Effector memory CD4-positive, alpha-beta T cell (primary cell): ENCODE results near the gene R3HCC1L.
"Not testable (repeated sequence)": the region's sequence is repeated elsewhere in the genome, so short reads cannot be mapped to it uniquely, and the experiment has no call there.

Experiments
- DNase-seq, 3 donors: peaks; one replicate each; pipeline ENCODE4 v3.0.0-alpha.2; 2020
- H3K27ac ChIP-seq: 2 replicates; pipeline ENCODE4 v1.7.0; 2013; ENCODE audit warnings: mild to moderate bottlenecking, low read length, moderate library complexity; ENCODE audit not compliant: insufficient read depth, poor library complexity, severe bottlenecking
- H3K27me3 ChIP-seq: replicated peaks from 2 replicates; pipeline ENCODE4 v1.7.0; 2013; ENCODE audit warnings: mild to moderate bottlenecking, low read length; ENCODE audit not compliant: insufficient read depth, control insufficient read depth, poor library complexity, severe bottlenecking
- H3K36me3 ChIP-seq: 2 replicates; pipeline ENCODE4 v1.7.0; 2013; ENCODE audit warnings: mild to moderate bottlenecking, low read length, moderate library complexity; ENCODE audit not compliant: control insufficient read depth, insufficient read depth
- H3K4me1 ChIP-seq: 2 replicates; pipeline ENCODE4 v1.7.0; 2013; ENCODE audit warnings: low read length, mild to moderate bottlenecking; ENCODE audit not compliant: control insufficient read depth, insufficient read depth, poor library complexity, severe bottlenecking
- H3K4me3 ChIP-seq: 2 replicates; pipeline ENCODE4 v1.7.0; 2013; ENCODE audit warnings: low read length, low read depth, mild to moderate bottlenecking; ENCODE audit not compliant: insufficient read depth, poor library complexity, severe bottlenecking
- H3K9me3 ChIP-seq: 2 replicates; pipeline ENCODE4 v1.7.0; 2013; ENCODE audit warnings: mild to moderate bottlenecking, low read length, moderate library complexity; ENCODE audit not compliant: control insufficient read depth

The R3HCC1L gene

DNA sequence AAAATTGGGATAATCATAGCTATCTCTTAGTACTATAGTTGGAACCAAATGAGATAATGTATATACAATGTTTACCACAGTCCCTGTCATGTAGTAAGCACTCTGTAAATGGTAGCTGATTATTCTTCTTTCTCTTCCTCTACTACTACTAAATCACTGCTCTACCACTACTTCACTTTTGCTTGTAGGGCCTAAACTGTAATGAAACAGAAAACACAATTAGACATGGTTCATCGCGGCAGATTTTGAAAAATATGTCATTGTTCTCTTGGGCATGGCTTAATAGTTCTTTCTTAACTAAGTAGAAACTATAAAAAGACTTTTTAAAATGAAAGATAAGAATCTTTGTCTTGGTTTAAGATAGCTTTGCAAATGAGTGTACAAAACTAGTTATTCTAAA is 34.9 kb downstream of the R3HCC1L start:
- no peaks in the 10 kb centered on the region for H3K27me3 ChIP-seq
- H3K4me1 ChIP-seq, result no peaks in the 10 kb centered on the region
- H3K9me3 ChIP-seq, result no peaks in the 10 kb centered on the region
- peaks cover 18% of the 10 kb centered on the region for H3K36me3 ChIP-seq
- no peak overlapping the region for H3K27ac ChIP-seq
- no peak for DNase-seq
- no peak overlapping the region for H3K4me3 ChIP-seq

DNA sequence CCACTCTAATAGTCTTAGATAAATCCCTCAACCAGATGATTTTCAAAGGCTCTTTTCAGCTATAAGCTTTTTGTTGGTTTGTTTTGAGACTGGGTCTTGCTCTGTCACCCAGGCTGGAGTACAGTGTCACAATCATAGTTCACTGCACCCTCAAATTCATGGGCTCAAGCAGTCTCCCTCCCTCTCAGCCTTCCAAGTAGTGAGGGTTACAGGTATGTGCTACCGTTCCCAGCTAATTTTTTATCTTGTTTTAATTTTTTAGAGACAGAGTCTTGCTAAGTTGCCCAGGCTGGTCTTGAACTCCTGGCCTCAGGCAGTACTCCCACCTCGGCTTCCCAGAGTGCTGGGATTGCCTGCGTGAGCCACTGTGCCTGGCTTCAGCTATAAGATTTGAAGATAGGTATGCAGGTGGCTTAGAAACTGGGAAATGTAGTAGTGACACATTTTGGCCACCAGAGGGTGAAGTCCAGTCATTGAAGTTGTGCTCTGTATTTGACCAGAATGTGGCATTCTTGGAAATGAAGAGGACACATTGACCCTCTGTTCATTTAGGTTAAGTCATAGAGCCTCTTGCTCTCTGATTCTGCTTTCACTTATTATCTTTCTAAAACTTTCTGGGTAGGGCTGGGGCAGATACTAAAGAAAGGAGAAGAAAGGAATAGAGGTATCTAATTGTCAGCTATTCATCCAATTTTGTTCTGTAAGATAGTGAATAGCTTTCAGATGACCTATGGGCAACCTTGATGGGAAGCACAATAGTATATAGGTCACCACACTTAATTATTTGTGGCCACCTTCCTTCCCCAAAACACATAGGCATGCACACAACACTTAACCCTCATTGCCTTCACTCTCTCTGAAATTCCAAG is 36.0 kb downstream of the R3HCC1L start:
- H3K36me3 ChIP-seq, result peaks cover 18% of the 10 kb centered on the region

DNA sequence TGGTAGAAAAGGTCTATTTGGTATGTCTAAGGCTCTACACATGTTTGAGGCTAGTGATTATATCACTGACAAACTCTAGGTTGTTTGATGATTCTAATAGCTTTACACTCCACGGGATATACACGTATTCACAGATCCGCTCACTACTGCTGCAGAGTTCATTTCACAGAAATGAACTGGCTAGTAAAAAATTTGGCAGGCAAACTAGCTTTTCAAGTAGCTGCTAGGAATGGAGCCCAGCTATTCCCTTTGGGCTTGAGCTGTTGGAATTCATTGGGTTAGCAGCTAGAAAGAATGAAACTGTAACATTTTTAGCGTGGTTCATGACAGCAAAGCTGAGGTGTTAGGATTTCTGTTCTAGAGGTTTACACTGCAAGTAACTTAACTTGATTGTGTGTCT is 37.6 kb downstream of the R3HCC1L start:
- no peaks in the 10 kb centered on the region for H3K4me1 ChIP-seq
- no peak for DNase-seq
- H3K9me3 ChIP-seq, result no peaks in the 10 kb centered on the region
- H3K27ac ChIP-seq, result no peak overlapping the region
- H3K27me3 ChIP-seq, result no peaks in the 10 kb centered on the region
- H3K4me3 ChIP-seq, result no peak overlapping the region
- H3K36me3 ChIP-seq, result peaks cover 7% of the 10 kb centered on the region

More for the DNA sequence above, 36.0 kb downstream of the R3HCC1L start:
- Histone ChIP-seq H3K4me1 (no peaks in the 10 kb centered on the region), H3K27ac (no peak overlapping the region), H3K27me3 (no peaks in the 10 kb centered on the region), H3K9me3 (no peaks in the 10 kb centered on the region), H3K4me3 (no peak overlapping the region)
- no peak for DNase-seq

DNA sequence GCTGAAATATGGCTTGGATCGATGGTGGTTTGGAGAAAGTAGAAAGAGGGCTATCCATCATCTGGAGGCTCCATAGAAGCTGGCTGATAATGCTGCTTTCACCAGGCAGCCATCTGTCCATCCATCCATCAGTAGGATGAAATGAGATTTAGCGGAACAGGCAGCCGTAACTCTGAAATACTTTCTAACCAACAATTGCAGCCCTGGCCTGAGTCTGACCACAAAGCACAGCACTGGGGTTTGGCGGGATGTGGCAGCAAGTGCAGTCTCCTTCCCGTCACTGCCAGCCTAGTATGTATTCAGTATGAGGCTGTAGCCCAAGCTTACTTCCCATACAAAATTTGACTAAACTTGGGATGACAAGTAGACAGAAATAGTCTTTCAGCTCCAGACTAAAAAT is 38.0 kb downstream of the R3HCC1L start:
- Histone ChIP-seq H3K4me1 (no peaks in the 10 kb centered on the region), H3K4me3 (no peak overlapping the region), H3K9me3 (no peaks in the 10 kb centered on the region), H3K36me3 (peaks cover 7% of the 10 kb centered on the region), H3K27ac (no peak overlapping the region), H3K27me3 (no peaks in the 10 kb centered on the region)
- no peak for DNase-seq

DNA sequence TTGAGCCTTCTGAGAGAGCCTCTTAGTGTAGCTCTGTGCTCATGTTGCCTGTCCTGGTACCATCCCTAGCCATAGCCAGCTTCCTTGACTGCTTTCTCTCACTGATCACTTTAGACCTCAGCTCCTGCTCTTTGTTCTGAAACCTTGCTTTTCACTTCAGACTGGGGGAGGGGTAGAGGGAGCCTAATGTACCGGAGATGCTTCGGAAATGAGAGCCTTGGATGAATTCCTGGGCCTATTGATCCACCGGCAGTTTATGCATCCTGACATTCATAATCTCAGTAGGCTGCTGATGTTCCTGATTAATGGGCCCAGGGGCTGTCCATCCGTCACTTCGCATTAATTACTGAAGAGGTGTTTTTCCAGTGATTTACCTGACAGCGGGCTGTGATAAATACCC is 38.8 kb downstream of the R3HCC1L start:
- no peak overlapping the region for H3K27ac ChIP-seq
- DNase-seq, result no peak
- no peaks in the 10 kb centered on the region for H3K27me3 ChIP-seq
- H3K4me3 ChIP-seq, result no peak overlapping the region
- no peaks in the 10 kb centered on the region for H3K4me1 ChIP-seq
- H3K36me3 ChIP-seq, result peaks cover 5% of the 10 kb centered on the region
- H3K9me3 ChIP-seq, result no peaks in the 10 kb centered on the region

DNA sequence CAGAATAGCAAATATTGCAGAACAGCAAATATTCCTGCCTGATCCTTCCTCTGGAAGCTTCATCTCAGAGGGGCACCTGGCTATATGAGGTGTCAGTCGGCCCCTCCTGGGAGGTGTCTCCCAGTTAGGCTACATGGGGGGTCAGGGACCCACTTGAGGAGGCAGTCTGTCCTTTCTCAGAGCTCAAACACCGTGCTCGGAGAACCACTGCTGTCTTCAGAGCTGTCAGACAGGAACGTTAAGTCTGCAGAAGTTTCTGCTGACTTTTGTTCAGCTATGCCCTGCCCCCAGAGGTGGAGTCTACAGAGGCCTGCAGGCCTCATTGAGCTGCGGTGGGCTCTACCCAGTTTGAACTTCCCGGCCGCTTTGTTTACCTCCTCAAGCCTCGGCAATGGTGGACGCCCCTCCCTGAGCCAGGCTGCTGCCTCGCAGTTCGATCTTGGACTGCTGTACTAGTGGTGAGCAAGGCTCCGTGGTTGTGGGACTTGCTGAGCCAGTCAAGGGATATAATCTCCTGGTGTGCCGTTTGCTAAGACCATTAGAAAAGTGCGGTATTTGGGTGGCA is 48.0 kb downstream of the R3HCC1L start:
- H3K4me1 ChIP-seq, H3K4me3 ChIP-seq, H3K27me3 ChIP-seq, DNase-seq, H3K27ac ChIP-seq, H3K9me3 ChIP-seq: not testable (repeated sequence)
- H3K36me3 ChIP-seq, result peaks cover 11% of the 10 kb centered on the region

DNA sequence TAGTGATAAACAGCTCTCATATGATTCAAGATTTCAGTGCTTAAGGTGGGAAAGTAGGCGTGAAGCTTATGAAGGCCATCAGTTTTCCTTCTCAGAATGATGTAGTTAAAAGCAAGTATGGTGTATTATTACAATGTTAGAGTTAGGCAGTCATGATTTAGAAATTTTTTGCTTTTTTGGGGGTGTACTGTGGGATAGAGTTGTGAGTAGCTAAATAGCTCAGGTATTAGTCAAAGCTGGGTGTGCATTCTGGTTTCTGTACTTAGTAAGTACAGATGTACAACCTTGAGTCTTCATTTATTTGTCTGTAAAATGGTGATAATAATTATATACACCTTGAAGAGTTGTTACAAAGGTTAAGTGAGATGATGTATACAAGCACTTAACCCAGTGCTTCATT is 52.2 kb downstream of the R3HCC1L start:
- no peaks in the 10 kb centered on the region for H3K27me3 ChIP-seq
- no peaks in the 10 kb centered on the region for H3K9me3 ChIP-seq
- H3K36me3 ChIP-seq, result peaks cover 23% of the 10 kb centered on the region
- H3K4me3 ChIP-seq, result no peak overlapping the region
- H3K4me1 ChIP-seq, result no peaks in the 10 kb centered on the region
- no peak for DNase-seq
- no peak overlapping the region for H3K27ac ChIP-seq

DNA sequence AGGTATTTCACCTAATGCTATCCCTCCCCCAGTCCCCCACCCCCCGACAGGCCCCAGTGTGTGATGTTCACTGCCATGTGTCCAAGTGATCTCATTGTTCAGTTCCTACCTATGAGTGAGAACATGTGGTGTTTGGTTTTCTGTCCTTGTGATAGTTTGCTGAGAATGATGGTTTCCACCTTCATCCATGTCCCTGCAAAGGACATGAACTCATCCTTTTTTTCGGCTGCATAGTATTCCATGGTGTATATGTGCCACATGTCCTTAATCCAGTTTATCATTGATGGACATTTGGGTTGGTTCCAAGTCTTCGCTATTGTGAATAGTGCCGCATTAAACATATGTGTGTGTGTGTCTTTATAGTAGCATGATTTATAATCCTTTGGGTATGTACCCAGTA is 56.3 kb downstream of the R3HCC1L start:
- H3K9me3 ChIP-seq, H3K4me1 ChIP-seq, H3K27me3 ChIP-seq, H3K4me3 ChIP-seq, DNase-seq, H3K27ac ChIP-seq: not testable (repeated sequence)
- peaks cover 23% of the 10 kb centered on the region for H3K36me3 ChIP-seq

DNA sequence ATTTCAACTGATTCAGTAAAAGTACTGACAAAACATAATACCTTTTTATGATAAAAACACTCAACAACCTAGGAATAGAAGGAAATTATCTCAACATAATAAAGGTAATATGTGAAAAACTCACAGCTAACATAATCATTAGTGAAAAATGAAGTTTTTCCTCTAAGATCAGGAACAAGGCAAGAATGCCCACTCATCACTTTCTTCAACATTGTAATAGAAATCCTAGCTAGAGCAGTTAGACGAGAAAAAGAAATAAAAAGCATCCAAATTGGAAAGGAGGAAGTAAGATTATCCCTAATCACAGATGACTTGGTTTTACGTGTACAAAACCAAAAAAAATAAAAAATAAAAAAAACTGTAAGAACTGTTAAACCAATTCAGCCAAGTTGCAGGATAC is 58.6 kb downstream of the R3HCC1L start:
- Histone ChIP-seq H3K4me3 (no peak overlapping the region), H3K27ac (no peak overlapping the region), H3K36me3 (peaks cover 10% of the 10 kb centered on the region), H3K27me3 (no peaks in the 10 kb centered on the region), H3K9me3 (no peaks in the 10 kb centered on the region), H3K4me1 (no peaks in the 10 kb centered on the region)
- no peak for DNase-seq

DNA sequence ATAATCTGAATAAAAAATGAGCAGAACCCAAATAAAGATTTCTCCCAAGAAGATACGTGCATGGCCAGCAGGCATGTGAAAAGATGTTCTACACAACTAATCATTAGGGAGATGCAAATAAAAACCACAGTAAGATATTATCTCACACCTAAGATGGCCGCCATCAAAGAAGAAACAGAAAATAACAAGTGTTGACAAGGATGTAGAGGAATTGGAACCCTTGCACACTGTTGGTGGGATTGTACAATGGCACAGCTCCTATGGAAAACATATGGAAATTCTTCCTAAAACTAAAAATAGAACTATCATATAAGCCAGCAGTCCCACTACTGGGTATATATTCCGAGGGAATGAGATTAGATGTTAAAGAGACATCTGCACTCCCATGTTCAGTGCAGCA is 60.2 kb downstream of the R3HCC1L start:
- Histone ChIP-seq H3K36me3 (peaks cover 4% of the 10 kb centered on the region), H3K4me3 (no peak overlapping the region), H3K27me3 (no peaks in the 10 kb centered on the region), H3K9me3 (no peaks in the 10 kb centered on the region), H3K27ac (no peak overlapping the region), H3K4me1 (no peaks in the 10 kb centered on the region)
- no peak for DNase-seq
